Osteocyte (in vitro differentiated cells): ENCODE data around the gene CFAP58. TPM values are rescaled to one million over a fixed set of nuclear protein-coding genes. Genes with fewer than 3 reads are reported as not detected.

Experiments used
- DNase-seq: peaks from one replicate; pipeline ENCODE4 v3.0.0; 2021; ENCODE audit warnings: mixed read lengths; ENCODE audit not compliant: unreplicated experiment; ENCODE audit errors: extremely low spot score
- H3K27ac Mint-ChIP-seq: one replicate; pipeline ENCODE4 v1.8.0; 2021; ENCODE audit warnings: mild to moderate bottlenecking, mixed read lengths; ENCODE audit not compliant: unreplicated experiment
- H3K27me3 Mint-ChIP-seq: one replicate; pipeline ENCODE4 v1.8.0; 2021; ENCODE audit warnings: mixed read lengths; ENCODE audit not compliant: unreplicated experiment
- H3K36me3 Mint-ChIP-seq: one replicate; pipeline ENCODE4 v1.8.0; 2021; ENCODE audit warnings: mixed read lengths; ENCODE audit not compliant: unreplicated experiment
- H3K4me1 Mint-ChIP-seq: one replicate; pipeline ENCODE4 v1.8.0; 2021; ENCODE audit warnings: mixed read lengths; ENCODE audit not compliant: unreplicated experiment
- H3K4me3 Mint-ChIP-seq: one replicate; pipeline ENCODE4 v1.8.0; 2021; ENCODE audit warnings: mild to moderate bottlenecking, moderate library complexity, mixed read lengths; ENCODE audit not compliant: unreplicated experiment
- H3K9me3 Mint-ChIP-seq: one replicate; pipeline ENCODE4 v1.8.0; 2021; ENCODE audit warnings: mixed read lengths; ENCODE audit not compliant: unreplicated experiment
- total RNA-seq: library from RNA; stranded (reverse); gene quantifications from 2 replicates; pipeline ENCODE4 v1.2.1, GENCODE V29; 2021
- TF ChIP-seq, protein P1 (sequence below): fragments of 200-600 bp; sonication (generic); IDR thresholded peaks from 2 replicates; pipeline ENCODE4 v1.5.0; 2021; ENCODE audit warnings: antibody characterized with exemption, mild to moderate bottlenecking, moderate library complexity

Gene CFAP58
- total RNA-seq, 1 donor from 2014 or later, result 0.16 TPM

DNA sequence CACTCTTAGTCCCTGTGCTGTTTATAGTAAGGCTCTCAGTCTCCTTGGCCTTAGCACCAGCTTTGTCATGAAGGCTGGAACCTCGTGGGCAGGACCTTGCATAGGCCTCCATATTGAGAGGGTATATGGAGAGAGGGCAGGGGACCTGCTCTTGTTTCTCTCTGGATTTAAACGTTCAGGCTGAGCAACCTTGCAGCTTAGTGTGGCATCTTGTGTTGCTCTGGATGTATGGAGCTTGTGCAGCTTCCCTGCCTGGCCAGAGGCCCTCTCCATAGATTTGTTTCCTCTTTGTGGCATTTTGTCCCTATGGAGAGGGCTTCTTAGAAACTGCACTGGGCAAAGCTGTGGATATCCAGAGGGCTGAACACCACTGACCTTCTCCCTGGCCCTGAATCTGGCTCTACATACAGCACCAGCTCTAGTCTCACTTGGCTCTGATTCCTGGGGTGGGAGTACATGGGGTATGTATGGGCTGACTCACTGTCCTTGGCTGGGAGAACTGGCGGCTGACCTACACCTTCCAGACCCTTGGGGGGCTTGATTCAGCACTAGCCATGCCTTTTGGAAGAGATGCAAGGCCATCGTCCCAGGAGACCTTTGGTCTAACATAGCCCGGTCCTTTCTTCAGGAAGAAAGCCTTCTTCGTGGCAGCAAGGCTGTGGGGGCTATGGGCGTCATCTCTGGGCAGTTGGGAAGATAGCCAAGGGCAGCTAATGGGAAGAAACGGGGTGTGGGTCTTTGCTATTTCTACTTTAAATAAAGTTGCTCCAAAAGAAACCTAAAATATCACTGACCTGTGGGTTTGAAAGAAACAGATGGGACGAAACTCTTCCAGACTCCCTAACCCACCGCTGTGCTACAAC lies 45.8 kb upstream of the CFAP58 start:
- Mint-ChIP-seq H3K4me3 (no peak overlapping the region), H3K27me3 (no peaks in the 10 kb centered on the region), H3K27ac (peak overlapping the region; percentile 35), H3K9me3 (no peaks in the 10 kb centered on the region), H3K36me3 (peaks cover 14% of the 10 kb centered on the region), H3K4me1 (peaks cover 51% of the 10 kb centered on the region)
- DNase-seq, result no peak
- TF ChIP-seq, protein P1, sequence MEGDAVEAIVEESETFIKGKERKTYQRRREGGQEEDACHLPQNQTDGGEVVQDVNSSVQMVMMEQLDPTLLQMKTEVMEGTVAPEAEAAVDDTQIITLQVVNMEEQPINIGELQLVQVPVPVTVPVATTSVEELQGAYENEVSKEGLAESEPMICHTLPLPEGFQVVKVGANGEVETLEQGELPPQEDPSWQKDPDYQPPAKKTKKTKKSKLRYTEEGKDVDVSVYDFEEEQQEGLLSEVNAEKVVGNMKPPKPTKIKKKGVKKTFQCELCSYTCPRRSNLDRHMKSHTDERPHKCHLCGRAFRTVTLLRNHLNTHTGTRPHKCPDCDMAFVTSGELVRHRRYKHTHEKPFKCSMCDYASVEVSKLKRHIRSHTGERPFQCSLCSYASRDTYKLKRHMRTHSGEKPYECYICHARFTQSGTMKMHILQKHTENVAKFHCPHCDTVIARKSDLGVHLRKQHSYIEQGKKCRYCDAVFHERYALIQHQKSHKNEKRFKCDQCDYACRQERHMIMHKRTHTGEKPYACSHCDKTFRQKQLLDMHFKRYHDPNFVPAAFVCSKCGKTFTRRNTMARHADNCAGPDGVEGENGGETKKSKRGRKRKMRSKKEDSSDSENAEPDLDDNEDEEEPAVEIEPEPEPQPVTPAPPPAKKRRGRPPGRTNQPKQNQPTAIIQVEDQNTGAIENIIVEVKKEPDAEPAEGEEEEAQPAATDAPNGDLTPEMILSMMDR, result no peak

DNA sequence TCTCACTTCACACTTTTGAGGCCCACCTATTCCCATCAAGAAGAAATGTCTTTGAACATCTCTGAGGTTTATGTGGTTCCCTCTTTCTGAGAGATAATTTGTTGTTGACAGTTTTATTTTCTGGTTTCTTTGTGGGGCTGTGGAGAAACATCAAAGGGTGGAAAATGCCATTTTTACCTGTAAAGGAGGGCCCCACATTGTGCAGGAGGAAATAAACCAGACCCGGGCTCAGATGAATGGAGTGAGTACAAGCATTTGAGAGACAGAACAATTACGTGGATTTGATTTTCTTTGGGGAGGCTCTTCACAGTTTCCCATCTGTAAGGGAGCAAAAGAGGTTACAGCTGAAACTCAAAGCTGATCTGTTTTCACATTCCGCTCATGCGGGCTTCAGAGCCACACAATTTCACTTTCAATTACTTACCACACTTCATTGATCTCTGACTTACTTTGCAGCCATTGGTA lies 45.2 kb upstream of the CFAP58 start:
- no peaks in the 10 kb centered on the region for H3K9me3 Mint-ChIP-seq
- no peak overlapping the region for H3K4me3 Mint-ChIP-seq
- no peaks in the 10 kb centered on the region for H3K27me3 Mint-ChIP-seq
- H3K36me3 Mint-ChIP-seq, result peaks cover 20% of the 10 kb centered on the region
- no peak for DNase-seq
- TF ChIP-seq, protein P1, result no peak
- H3K4me1 Mint-ChIP-seq, result peaks cover 51% of the 10 kb centered on the region
- peak overlapping the region; percentile 35 for H3K27ac Mint-ChIP-seq

DNA sequence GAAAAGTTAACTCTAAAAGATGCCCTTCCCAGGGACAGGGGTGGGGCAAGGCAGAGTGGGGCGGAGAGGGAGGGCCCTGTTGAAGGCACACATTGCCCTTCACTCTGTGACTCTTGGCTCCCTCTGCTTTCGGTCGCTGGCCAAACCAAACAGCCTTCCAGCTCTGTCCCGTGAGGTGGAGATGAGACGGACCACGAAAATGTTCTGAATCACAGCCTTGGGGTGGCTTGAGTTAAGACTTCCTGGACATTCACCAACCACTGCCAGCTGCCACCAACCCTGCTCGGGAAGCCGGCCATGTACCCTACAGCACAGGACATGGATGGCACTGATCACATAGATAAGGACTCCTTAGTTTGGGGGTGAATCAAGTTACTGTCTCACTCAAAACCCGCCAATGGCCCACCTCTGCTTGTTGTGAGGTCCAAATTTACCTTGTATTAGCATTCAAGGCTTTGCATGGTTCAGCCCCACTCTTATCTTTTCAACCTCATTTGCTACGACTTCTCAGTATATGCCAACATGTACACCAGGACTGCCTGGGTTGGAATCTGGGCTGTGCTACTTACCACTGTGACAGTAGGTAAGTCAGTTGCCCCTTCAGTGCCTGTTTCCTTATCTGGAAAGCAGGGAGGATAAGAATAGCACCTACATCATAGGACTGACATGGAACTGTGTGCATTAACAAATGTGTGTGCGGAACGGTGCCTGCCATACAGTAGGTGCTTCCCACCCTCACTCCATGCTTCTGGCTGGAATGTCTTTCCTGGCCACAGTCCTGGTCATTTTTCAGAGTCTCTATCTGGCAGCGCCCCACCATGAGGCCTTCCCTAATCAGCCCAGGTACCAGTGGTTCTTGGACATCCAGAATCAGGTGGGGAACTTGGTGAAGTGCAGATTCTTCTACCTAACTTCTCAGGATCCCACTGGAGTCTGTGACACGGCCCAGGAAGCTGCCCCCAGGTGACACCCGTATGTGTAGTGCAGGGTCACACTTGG lies 43.4 kb upstream of the CFAP58 start:
- H3K4me3 Mint-ChIP-seq, result no peak overlapping the region
- DNase-seq, result no peak
- H3K9me3 Mint-ChIP-seq, result no peaks in the 10 kb centered on the region
- no peaks in the 10 kb centered on the region for H3K27me3 Mint-ChIP-seq
- peaks cover 51% of the 10 kb centered on the region for H3K4me1 Mint-ChIP-seq
- H3K36me3 Mint-ChIP-seq, result peaks cover 20% of the 10 kb centered on the region
- peak overlapping the region; percentile 80 for H3K27ac Mint-ChIP-seq
- TF ChIP-seq, protein P1, result no peak

DNA sequence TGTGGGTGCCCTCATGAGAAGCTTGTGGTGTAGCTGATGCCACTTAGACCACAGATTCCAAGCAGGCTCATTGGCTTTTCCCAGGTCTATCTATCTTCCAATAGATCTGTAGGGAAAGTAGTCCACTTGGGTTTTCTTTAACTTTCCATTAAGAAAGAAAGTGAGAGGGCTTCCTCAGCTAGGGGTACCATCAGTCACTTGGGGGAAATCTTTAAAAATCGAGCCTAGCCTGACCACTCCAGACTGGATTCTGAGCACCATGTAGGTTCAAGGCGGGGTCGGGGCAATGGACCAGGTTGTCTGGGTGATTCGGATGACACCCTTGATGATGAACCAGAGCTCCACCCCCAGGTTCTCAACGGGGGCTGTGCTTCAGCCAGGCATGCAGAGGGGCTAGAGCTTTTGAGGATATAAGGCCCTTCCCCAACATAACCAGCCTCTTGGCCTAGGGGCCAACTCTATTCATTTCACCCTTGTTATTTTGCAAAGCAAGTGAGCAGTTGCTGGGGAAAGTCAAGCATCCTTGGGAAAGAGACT lies 42.4 kb upstream of the CFAP58 start:
- peaks cover 48% of the 10 kb centered on the region for H3K4me1 Mint-ChIP-seq
- no peak for DNase-seq
- H3K4me3 Mint-ChIP-seq, result no peak overlapping the region
- peak overlapping the region; percentile 80 for H3K27ac Mint-ChIP-seq
- H3K36me3 Mint-ChIP-seq, result peaks cover 20% of the 10 kb centered on the region
- no peaks in the 10 kb centered on the region for H3K9me3 Mint-ChIP-seq
- no peaks in the 10 kb centered on the region for H3K27me3 Mint-ChIP-seq
- TF ChIP-seq, protein P1, result no peak
